ENCODE measurements around the gene SDR9C7.
"Not testable (repeated sequence)": the region's sequence is repeated elsewhere in the genome, so short reads cannot be mapped to it uniquely, and the experiment has no call there.

Gene SDR9C7

GRCh38 chr12:56948457-56948777, 14.2 kb upstream of the SDR9C7 start:
- no peaks in the 10 kb centered on the region for H3K36me3 ChIP-seq (ENCODE audit: control insufficient read depth in 2 of 2, insufficient read depth in 1 of 2, low read length in 2 of 2)
- ChIA-PET POLR2A (no interaction called here), CTCF (interaction anchor here (1.3 kb wide), 1 partner anchor 40 kb away, joined by 4 read pairs; no protein-coding TSS in a partner anchor)
- no peak for TF ChIP-seq ZNF2 (tag by site-specific recombination; IDR thresholded peaks at IDR 0.05)
- TF ChIP-seq ZNF548 (tag by site-specific recombination; IDR thresholded peaks at IDR 0.05), result no peak
- TF ChIP-seq, protein P1, sequence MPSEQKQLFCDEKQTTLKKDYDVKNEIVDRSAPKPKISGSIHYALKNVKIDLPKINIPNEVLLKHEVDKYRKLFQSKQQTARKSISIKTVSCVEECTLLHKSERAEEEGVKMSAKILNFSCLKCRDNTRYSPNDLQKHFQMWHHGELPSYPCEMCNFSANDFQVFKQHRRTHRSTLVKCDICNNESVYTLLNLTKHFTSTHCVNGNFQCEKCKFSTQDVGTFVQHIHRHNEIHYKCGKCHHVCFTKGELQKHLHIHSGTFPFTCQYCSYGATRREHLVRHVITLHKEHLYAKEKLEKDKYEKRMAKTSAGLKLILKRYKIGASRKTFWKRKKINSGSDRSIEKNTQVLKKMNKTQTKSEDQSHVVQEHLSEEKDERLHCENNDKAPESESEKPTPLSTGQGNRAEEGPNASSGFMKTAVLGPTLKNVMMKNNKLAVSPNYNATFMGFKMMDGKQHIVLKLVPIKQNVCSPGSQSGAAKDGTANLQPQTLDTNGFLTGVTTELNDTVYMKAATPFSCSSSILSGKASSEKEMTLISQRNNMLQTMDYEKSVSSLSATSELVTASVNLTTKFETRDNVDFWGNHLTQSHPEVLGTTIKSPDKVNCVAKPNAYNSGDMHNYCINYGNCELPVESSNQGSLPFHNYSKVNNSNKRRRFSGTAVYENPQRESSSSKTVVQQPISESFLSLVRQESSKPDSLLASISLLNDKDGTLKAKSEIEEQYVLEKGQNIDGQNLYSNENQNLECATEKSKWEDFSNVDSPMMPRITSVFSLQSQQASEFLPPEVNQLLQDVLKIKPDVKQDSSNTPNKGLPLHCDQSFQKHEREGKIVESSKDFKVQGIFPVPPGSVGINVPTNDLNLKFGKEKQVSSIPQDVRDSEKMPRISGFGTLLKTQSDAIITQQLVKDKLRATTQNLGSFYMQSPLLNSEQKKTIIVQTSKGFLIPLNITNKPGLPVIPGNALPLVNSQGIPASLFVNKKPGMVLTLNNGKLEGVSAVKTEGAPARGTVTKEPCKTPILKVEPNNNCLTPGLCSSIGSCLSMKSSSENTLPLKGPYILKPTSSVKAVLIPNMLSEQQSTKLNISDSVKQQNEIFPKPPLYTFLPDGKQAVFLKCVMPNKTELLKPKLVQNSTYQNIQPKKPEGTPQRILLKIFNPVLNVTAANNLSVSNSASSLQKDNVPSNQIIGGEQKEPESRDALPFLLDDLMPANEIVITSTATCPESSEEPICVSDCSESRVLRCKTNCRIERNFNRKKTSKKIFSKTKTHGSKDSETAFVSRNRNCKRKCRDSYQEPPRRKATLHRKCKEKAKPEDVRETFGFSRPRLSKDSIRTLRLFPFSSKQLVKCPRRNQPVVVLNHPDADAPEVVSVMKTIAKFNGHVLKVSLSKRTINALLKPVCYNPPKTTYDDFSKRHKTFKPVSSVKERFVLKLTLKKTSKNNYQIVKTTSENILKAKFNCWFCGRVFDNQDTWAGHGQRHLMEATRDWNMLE (tag by site-specific recombination; conservative IDR thresholded peaks at IDR 0.05; ENCODE audit: low read depth), result no peak
- H3K4me3 ChIP-seq (ENCODE audit: low read depth, low read length), result no peak overlapping the region
- H3K9me3 ChIP-seq (ENCODE audit: control insufficient read depth, insufficient read depth, low read depth, low read length), result no peaks in the 10 kb centered on the region
- H3K27ac ChIP-seq (ENCODE audit: extremely low read depth, low read depth, low read length), result no peak overlapping the region
- no peaks in the 10 kb centered on the region for H3K4me1 ChIP-seq (ENCODE audit: control insufficient read depth, insufficient read depth, low read length)

DNA sequence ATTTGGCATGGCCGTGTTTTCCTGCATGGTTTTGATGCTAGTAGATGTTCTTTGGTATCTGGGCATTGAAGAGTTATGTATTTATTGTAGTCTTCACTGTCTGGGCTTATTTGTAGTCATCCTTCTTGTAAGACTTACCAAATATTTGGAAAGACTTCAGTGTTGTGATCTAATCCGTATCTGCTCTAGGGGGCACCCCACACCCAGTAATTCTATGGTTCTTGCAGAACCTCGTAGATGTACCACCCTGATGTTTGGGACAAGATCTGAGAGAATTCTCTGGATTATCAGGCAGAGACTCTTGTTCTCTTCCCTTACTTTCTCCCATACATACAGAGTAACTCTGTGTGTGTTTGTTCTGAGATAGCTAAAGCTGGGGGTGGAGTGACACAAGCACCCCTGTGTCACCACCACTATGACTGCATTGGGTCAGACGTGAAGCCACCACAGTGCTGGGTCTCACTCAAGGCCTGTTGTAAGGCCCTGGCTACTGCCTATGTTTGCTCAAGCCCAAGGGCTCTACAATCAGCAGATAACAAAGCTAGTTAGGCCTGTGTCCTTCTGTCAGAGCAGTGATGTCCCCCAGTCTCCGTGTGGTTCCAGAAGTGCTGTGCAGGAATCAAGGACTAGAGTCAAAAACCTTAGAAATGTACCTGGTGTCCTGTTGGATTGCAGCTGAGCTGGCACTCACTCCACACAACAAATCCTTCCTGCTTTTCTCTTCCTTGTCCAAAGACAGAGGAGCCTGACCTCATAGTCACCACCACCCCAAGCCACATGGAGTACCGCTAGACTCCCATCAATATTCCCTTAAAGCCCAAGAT, 13.6 kb upstream of the SDR9C7 start:
- ChIA-PET CTCF (interaction anchor here (0.6 to 2.4 kb wide), 4 partner anchors 38 to 54 kb away, joined by 3 to 15 read pairs (median 4); no protein-coding TSS in a partner anchor), POLR2A (no interaction called here)
- TF ChIP-seq BCL11A (tag by site-specific recombination; IDR thresholded peaks at IDR 0.05; ENCODE audit: low read depth) (no peak), ZNF324 (tag by site-specific recombination; IDR thresholded peaks at IDR 0.05) (no peak), ZSCAN16 (tag by site-specific recombination; IDR thresholded peaks at IDR 0.05) (no peak)
- H3K4me1 ChIP-seq (ENCODE audit: control insufficient read depth, insufficient read depth, low read length), result no peaks in the 10 kb centered on the region
- H3K9me3 ChIP-seq (ENCODE audit: control insufficient read depth, insufficient read depth, low read depth, low read length), result no peaks in the 10 kb centered on the region
- H3K4me3 ChIP-seq (ENCODE audit: low read depth, low read length), result no peak overlapping the region
- H3K27ac ChIP-seq (ENCODE audit: extremely low read depth, low read depth, low read length), result no peak overlapping the region
- H3K36me3 ChIP-seq (ENCODE audit: control insufficient read depth in 2 of 2, insufficient read depth in 1 of 2, low read length in 2 of 2), result no peaks in the 10 kb centered on the region

GRCh38 chr12:56943878-56944277, 9.7 kb upstream of the SDR9C7 start:
- H3K4me3 ChIP-seq (ENCODE audit: low read depth, low read length), result no peak overlapping the region
- no peaks in the 10 kb centered on the region for H3K36me3 ChIP-seq (ENCODE audit: control insufficient read depth in 2 of 2, insufficient read depth in 1 of 2, low read length in 2 of 2)
- no peak overlapping the region for H3K27ac ChIP-seq (ENCODE audit: extremely low read depth, low read depth, low read length)
- ChIA-PET POLR2A (no interaction called here), CTCF (no interaction called here)
- no peaks in the 10 kb centered on the region for H3K9me3 ChIP-seq (ENCODE audit: control insufficient read depth, insufficient read depth, low read depth, low read length)
- no peaks in the 10 kb centered on the region for H3K4me1 ChIP-seq (ENCODE audit: control insufficient read depth, insufficient read depth, low read length)
- TF ChIP-seq ZNF776 (tag by site-specific recombination; IDR thresholded peaks at IDR 0.05; ENCODE audit: borderline replicate concordance), result no peak
- no peak for TF ChIP-seq KLF8 (tag by site-specific recombination; IDR thresholded peaks at IDR 0.05)
- no peak for TF ChIP-seq ZNF785 (tag by site-specific recombination; IDR thresholded peaks at IDR 0.05)
- no peak for TF ChIP-seq KLF9 (tag by site-specific recombination; IDR thresholded peaks at IDR 0.05; ENCODE audit: low read depth)
- no peak for TF ChIP-seq ZBTB48 (tag by site-specific recombination; IDR thresholded peaks at IDR 0.05)
- TF ChIP-seq EGR2 (tag by site-specific recombination; IDR thresholded peaks at IDR 0.05; ENCODE audit: low read depth), result no peak
- no peak for TF ChIP-seq OSR2 (tag by site-specific recombination; IDR thresholded peaks at IDR 0.05)
- no peak for TF ChIP-seq ZNF596 (tag by site-specific recombination; IDR thresholded peaks at IDR 0.05)
- TF ChIP-seq, protein P2, sequence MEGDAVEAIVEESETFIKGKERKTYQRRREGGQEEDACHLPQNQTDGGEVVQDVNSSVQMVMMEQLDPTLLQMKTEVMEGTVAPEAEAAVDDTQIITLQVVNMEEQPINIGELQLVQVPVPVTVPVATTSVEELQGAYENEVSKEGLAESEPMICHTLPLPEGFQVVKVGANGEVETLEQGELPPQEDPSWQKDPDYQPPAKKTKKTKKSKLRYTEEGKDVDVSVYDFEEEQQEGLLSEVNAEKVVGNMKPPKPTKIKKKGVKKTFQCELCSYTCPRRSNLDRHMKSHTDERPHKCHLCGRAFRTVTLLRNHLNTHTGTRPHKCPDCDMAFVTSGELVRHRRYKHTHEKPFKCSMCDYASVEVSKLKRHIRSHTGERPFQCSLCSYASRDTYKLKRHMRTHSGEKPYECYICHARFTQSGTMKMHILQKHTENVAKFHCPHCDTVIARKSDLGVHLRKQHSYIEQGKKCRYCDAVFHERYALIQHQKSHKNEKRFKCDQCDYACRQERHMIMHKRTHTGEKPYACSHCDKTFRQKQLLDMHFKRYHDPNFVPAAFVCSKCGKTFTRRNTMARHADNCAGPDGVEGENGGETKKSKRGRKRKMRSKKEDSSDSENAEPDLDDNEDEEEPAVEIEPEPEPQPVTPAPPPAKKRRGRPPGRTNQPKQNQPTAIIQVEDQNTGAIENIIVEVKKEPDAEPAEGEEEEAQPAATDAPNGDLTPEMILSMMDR (tag by site-specific recombination; IDR thresholded peaks at IDR 0.05), result no peak
- no peak for TF ChIP-seq ZNF121 (tag by site-specific recombination; IDR thresholded peaks at IDR 0.05)
- no peak for TF ChIP-seq ZXDB (tag by site-specific recombination; IDR thresholded peaks at IDR 0.05)
- TF ChIP-seq ZNF707 (tag by site-specific recombination; IDR thresholded peaks at IDR 0.05), result no peak
- TF ChIP-seq HOXA7 (CRISPR knock-in tag; IDR thresholded peaks at IDR 0.05; ENCODE audit: borderline replicate concordance), result no peak

GRCh38 chr12:56943374-56943773, 9.2 kb upstream of the SDR9C7 start:
- H3K36me3 ChIP-seq (ENCODE audit: control insufficient read depth in 2 of 2, insufficient read depth in 1 of 2, low read length in 2 of 2); H3K27ac ChIP-seq (ENCODE audit: extremely low read depth, low read depth, low read length); H3K4me3 ChIP-seq (ENCODE audit: low read depth, low read length); H3K4me1 ChIP-seq (ENCODE audit: control insufficient read depth, insufficient read depth, low read length); POLR2A ChIA-PET; CTCF ChIA-PET; H3K9me3 ChIP-seq (ENCODE audit: control insufficient read depth, insufficient read depth, low read depth, low read length): not testable (repeated sequence)
